NCI-H1105 (cell line): ENCODE measurements around the gene KRTAP10-9.
"Not testable (repeated sequence)": the region's sequence is repeated elsewhere in the genome, so short reads cannot be mapped to it uniquely, and the experiment has no call there.

Source experiments
- DNase-seq: peaks from one replicate; lab custom pipeline; 2025; lab: John Stamatoyannopoulos, UW

KRTAP10-9 gene, protein sequence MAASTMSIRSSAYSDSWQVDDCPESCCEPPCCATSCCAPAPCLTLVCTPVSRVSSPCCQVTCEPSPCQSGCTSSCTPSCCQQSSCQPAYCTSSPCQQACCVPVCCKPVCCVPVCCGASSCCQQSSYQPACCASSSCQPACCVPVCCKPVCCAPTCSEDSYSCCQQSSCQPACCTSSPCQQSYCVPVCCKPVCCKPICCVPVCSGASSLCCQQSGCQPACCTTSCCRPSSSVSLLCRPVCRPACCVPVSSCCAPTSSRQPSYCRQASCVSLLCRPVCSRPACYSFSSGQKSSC

DNA sequence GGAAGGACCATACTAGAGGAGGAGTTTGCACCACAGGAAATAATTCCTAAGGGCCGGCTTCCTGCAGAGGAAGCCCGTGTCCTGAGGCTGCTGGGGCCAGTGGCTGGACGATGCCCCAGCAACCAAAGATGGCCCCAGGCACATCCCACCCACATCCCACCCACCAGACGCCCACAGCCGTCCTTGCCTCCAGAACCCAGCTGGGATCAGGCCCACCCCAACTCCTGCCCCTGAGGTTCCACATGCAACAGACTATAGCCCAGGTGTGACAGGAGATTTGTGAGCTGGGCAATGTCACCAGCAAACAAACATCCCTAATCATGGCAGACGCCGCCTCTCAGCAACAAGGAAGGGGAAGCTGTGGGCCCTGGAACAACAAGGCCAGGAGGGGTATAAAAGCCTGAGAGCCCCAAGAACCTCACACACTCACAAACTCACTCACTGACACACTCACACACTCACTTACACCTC is at the start of gene KRTAP10-9:
TSS of gene KRTAP10-9 (plus strand) at position 421 of the 471 bp plus-strand sequence. CDS start 79 bp downstream, outside the sequence.
- no peak for DNase-seq

DNA sequence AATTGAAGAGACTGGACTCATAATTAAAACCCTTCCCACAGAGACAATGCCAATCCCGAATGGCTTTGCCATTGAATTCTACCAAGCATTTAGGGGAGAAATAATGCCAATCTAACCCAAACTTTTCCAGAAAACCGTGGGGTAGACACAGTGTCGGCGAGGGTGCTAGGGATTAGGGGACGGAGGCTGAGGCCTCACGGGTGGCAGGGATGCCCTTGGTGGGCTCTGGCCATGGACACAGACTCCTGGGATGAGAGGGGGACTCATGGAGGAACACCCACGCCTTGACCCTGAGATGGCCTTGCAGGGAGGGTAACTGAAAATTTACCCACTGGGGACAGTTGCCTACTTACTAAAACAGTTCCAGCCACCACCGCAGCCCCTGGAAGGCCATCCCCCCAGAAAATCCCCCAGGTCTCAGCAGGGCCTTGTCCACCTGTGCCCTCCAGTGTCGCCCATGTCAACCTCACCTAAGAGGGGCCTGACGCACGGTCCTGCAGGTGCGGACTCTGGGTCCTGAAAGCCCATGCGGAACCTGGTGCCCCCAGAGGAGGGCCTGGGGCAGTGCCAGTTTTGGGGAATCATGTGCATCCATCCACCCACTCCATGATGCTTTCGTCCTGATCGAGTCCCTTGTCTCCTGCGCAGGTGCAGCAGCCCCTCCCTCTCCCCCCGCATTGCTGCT is 48.4 kb upstream of the KRTAP10-9 start:
- no peak for DNase-seq

DNA sequence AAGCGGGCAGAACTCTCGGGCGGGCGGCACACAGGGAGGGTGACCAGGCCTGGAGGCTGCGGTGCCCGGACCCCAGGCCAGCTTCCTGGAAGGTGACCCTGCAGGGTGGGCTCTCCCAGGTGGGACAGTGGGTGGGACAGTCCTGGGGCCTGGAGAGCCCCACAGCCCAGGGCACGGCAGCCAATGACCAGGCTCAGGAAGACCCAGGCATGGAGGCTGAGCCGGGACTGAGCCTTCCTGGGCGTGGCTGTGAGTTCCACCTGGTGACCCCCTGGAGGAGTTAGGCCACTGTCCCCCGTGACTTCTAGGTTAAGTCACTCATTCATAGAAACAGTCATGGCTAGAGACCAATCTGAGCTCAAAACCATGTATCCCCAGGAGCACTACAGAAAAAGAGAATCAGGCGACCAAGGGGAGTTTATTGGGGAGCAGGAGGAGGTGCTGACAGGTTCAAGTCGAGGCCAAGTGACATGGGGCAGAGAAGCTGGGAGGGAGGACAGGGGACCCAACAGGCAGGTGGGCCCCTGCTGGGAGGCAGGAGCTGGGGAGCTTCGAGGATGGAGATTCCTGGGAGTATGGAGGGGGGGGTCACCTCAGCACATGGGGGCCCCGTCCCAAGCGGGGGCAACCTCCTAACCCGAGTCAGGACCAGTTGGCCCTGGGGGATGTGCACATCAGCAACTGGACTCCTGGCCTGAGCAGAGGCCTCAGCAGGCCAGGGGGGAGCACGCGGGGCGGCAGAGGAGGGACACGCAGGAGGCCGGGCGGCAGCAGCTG is 47.6 kb upstream of the KRTAP10-9 start:
- no peak for DNase-seq

DNA sequence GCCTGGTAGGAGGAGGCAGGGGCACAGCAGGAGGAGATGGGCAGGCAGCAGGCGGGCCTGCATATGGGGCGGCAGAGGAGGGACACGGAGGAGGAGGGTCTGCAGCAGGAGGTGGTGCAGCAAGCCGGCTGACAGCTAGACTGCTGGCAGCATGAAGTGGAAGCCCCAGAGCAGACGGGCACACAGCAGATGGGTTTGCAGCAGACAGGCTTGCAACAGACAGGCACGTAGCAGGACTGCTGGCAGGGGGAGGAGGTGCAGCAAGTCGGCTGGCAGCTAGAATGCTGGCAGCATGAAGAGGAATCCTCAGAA is 47.1 kb upstream of the KRTAP10-9 start:
- no peak for DNase-seq

DNA sequence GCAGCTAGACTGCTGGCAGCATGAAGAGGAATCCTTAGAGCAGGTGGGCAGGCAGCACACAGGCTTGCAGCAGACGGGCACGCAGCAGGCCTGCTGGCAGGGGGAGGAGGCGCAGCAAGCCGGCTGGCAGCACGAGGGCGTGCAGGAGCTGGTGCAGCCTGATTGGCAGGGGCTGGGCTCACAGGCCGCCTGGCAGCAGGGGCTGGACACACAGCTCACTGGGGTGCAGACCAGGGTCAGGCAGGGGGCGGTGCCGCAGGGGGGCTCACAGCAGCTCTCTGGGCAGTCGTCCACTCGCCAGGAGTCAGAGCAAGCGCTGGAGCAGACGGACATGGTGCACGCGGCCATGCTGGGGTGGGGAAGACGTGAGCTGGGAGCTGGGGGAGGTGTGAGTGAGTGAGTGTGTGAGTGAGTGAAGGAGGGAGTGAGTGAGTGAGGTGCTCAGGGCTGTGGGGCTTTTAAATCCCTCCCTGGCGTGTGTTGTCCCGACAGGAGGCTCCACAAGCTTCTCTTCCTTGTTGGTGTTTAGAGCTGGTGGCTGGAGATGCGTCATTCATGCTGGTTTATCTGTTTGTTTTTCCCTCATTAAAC is 46.6 kb upstream of the KRTAP10-9 start, which contains the start of gene KRTAP10-5:
TSS of gene KRTAP10-5 (minus strand) at position 374 of the 591 bp plus-strand sequence. CDS start at position 348, 26 bp downstream.
- not testable (repeated sequence) for DNase-seq

DNA sequence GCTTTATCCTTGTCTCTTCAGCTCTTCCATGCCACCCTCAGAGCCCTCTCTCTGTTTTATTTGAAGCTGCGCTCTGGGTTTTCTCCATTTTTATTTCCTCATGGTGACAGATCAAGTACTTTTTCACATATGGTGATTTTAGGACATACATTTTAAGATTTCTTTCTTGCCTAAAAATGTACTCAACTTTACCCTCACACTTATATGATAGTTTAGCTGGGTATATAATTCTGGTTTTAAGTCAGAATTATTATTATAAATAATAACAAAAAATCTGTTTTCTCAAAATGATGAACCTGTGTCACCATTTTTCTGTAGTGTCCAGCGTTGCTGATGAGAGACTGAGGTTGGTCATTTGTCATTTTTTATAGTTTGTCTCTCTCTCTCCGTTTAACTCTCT is 45.7 kb upstream of the KRTAP10-9 start:
- DNase-seq: no peak

DNA sequence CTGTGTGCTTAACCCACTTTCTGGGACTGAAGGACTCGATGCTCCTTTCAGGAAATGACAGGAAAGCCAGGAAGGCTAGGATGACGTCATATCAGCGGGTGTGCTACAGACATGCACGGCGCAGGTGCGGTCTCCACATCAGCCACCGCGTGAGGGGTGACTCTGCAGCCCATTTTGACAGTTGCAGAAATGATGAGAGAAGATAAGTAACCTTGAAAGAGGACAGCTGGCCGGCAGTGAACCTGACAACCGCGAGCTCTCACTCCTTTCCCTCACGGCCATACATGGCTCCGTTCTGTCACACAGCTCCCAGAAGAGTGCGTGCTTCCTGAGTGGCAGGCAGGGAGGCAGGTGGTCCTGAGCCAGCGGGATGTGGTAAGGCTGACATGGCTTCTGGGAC is 44.8 kb upstream of the KRTAP10-9 start:
- no peak for DNase-seq

DNA sequence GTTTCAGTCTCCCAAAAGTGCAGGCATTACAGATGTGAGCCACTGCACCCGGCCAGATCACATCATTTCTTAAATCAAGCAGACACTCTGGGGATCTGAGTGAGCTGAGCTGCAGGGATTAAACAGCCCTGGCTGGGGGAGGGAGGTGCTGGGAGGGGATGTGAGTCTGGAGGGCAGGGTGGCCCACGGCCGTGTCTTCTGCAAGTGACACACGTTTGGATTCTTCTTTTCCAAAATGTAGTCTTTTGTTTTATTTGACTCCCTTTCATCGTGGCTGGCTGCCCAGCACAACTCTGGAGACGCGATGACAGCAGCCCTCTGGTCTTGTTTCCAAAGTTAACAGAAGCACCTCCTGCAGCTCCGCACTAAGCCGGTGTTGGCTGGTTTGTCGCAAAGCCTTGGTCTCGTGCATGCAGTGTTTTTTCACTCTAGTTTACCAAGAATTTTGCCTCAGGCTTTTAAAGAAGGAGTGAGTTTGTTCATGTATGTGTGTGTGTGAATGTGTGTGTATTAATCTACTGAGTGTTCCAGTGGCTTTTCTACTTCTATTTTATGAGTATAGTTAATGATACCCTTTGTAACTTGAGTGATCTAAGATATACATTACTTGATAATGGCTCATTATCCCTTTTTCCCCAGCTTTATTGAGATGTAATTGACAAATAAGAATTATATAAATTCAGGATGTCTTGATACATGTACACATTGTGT is 43.6 kb upstream of the KRTAP10-9 start:
- DNase-seq: no peak

DNA sequence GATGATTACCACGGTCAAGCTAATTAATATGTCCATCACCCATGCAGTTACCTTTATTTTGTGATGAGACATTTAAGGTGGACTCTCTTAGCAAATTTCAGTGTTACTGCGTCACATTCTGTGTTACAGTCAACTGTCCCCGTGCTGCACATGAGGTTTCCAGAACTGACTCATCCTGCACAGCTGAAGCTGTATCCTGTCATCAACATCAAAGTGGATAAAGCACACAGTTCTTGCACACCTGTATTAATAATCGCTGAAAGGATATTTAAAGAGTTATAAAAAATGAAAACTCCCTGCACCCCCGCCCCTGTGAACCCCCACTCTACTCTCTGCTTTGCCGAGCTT is 43.1 kb upstream of the KRTAP10-9 start:
- DNase-seq: no peak

DNA sequence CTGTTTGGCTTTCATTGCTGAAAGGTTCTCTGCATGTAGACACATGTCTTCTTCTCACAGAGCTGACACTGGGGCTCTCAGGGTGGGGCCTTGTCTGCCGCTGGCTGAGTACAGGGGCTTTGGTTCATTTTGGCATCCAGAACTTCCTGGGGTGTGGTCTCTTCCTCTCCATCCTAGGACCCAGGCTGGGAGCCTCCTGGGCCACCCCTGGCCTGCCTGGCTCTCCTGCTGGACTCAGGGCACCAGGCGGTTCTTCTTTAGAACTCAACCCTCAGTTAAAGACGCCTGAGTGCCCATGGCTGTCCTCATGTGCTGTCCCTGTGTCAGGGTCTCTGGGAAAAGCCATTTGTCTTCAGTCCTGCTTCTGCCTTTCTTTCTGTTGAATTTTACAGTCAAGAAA is 41.0 kb upstream of the KRTAP10-9 start:
- DNase-seq: no peak

DNA sequence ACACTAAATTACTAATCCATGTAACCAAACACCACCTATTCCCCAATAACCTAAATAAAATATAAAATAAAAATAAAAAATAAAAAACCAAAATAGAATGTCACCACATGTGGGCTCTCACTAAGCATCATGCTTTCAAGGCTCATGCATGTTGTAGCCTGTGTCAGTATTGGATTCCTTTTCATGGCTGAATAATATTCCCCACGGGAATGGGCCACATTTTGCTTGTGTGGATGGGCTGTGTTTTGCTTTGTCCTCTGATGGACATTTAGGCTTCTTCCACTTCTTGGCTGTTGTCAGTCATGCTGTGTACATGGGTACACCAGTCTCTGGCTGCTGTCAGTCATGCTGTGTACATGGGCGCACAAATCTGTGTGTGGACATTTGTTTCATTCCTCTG is 37.8 kb upstream of the KRTAP10-9 start:
- no peak for DNase-seq

DNA sequence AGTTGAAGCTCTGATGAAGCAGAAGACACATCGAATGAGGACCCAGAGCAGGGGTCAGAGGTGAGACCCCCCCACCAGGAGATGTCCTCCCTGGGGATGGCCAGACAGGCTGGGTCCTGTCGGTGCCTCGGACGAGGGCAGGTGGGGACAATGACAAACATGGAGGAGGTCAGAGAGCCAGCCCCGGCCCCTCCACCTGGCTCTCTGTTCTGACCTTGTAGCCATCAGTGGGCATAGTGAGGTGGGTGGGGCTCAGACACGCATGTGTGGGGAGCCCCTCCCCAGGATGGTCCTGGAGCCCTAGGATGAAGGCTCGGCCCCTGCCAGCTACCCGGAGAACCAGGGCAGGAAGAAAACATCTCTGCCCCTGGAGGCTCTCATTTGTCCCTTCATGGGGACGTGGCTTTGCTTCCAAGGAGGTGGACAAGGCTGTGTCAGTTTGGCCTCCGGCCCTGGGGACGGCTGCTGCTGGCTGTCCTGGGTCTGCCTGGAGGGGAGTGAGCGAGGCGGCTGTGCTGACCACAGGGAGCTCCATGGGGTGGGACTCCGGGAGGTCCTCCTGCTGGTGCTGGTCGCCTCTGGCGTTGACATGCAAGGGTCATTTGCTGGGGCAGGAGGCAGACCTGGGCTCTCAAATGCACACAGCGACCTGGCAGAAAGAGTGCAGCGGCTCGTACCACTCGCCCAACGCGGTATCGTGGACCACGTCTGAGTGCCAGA is 37.1 kb upstream of the KRTAP10-9 start:
- DNase-seq: no peak

DNA sequence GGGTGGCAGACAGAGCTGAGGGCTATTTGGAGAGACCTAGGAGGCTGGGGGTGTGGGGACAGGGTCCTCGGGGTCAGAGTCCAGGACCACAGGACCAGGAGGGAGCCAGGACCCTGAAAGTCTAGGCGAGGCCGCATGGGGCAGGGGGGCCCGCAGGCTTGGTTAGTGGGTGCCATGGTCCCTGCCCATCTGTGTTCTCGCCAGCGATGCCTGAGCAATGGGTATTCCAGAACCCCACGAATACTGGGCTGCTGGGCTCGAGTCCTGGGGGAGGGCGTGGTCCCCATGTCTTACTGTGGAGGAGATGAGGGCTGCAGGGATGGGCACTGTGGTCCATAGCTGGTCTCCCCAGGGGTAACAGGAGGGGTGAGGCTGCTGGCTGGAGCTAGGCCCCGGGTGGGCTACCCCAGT is 36.6 kb upstream of the KRTAP10-9 start:
- DNase-seq: no peak

DNA sequence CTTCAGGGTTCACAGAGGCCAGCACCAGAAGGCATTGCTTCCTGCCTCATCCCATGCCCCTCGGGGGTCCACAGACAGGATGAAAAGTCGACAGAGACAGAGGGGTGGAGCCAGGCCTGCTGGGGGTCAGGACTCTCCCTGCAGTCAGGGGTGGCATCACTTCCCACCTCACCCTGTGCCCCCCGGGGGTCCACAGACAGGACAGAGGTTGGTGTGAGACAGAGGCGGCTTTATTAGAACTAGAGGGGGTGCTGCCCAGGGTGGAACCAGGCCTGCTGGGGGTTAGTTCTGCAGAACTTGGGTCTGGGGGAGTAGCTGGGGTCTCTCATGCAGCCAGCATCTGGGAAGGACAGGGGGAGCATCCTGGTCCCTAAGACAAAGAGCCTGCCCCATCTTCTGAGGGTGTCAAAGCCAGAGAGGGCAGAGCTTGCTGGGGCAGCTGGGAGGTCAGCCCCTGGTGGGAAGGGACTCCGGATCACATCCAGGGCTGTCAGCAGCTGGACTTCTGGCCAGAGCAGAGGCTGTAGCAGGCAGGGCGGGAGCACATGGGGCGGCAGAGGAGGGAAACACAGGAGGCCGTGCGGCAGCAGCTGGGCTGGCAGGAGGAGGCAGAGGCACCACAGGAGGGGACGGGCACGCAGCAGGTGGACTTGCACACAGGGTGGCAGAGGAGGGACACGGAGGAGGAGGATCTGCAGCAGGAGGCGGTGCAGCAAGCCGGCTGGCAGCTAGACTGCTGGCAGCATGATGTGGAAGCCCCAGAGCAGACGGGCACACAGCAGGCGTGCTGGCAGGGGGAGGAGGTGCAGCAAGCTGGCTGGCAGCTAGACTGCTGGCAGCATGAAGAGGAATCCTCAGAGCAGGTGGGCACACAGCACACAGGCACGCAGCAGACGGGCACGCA is 35.7 kb upstream of the KRTAP10-9 start:
- DNase-seq: not testable (repeated sequence)

DNA sequence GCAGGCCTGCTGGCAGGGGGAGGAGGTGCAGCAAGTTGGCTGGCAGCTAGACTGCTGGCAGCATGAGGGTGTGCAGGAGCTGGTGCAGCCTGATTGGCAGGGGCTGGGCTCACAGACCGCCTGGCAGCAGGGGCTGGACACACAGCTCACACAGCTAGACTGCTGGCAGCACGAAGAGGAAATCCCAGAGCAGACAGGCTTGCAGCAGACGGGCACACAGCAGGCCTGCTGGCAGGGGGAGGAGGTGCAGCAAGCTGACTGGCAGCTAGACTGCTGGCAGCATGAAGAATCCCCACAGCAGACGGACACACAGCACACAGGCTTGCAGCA is 35.1 kb upstream of the KRTAP10-9 start:
- not testable (repeated sequence) for DNase-seq

DNA sequence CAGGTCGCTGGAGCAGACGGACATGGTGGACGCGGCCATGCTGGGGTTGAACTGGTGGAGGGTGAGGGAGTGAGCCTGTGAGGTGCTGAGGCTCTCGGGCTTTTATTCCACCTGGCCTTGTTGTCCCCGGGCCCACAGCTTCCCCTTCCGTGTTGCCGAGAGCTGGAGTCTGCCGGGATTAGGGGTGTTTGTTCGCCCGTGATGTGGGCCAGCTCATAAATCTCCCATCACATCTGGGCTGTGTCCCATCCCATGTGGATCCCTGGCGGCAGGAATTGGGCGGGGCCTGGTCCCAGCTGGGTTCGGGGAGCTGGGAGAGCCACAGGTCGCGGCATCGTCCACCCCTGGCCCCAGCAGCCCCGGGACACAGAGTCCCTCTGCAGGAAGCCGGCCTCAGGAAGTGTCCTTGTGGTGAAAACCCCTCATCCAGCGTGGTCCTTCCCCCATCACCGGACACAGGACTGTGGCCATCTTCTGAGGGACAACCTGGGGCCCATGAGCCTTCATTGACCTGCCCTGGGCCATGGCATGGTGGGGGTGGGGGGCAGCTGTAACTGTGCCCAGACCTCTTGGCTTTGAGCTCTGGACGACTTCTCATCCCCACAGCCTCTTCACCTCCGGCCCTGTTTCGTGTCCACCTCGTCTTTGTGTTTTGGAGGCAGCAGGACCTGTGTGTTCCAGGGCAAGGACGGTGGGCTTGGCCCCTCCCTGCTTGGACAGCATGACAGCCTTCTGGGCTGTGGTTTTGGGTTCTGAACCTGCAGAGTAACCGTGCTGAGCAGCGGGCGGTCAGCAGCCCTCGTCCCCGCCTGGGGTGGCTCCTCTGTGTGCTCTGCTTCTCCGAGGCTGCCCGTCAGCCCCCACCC is 34.2 kb upstream of the KRTAP10-9 start, which contains the start of gene KRTAP10-6:
TSS of gene KRTAP10-6 (minus strand) at position 60 of the 866 bp plus-strand sequence. CDS start at position 39, 21 bp downstream.
- no peak for DNase-seq

DNA sequence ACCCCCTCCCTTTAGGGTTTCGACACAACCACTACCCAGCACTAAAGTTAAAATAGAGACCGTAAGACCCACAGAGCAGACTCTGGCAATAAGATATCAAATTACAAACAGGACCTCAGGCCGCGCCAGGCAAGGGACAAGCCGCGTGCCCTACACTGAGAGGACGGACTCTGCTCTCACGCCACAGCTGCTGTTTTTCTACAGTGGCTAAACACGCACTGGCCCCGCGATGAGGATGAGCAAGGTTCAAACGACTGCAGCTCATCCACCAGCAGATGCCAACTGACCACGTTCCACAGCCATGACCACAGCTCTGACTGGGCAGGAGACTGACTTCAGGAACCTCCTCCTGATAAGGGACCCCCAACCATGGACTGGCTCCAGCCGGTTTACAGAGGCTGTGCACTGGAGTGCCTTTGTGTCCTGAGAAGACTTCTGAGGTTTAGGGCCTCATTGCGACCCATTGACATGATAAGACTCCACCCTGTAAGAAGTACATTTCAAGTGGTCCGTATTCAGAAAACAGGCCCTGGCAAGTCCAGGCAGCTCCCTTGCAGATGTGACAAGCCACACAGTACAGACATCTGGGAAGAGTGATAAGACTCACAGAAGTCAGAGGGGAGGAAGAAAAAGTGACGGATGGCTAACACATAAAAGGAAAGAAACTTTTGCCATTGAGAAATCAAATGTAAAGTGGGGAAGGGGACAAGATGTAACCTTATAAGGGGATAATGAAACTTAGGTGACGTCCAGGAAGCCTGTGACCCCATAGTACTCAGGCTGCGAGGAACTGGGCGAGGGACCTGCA is 33.1 kb upstream of the KRTAP10-9 start:
- DNase-seq: no peak

DNA sequence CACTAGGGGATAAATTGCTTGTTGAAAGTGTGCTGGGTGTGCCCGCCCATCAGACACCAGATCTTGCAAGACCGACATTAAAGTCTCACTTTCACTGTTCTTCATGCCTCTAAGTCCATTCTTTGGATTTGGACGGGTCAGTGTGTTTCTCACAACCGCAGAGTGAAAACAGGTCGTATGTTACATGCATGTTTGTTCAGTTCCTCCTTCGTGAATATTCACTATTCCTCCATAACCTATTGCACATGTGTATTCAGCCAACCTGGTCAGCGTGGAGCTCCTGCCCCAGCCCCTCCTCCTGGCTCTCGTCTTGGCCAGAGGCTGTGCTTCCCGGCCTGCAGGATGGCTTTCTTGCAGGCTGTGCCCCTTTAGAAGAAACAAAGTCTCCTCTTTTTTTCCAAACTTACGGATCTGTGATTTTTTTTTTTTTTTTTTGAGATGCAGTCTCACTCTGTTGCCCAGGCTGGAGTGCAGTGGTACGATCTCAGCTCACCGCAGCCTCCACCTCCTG is 32.4 kb upstream of the KRTAP10-9 start:
- no peak for DNase-seq
